Measurements from ENCODE around the gene LIMD2.

Gene LIMD2

GRCh38 chr17:63693411-63694113 lies 6.4 kb downstream of the LIMD2 start:
- no peak overlapping the region for H3K4me3 ChIP-seq (ENCODE audit: control insufficient read depth, low read depth, low read length)

GRCh38 chr17:63692195-63692816 lies 7.6 kb downstream of the LIMD2 start:
- DNase-seq (ENCODE audit: low read depth): no peak
- TF ChIP-seq CTCF (conservative IDR thresholded peaks at IDR 0.05; ENCODE audit: control insufficient read depth, insufficient read depth, low read depth, low read length): no peak

More at GRCh38 chr17:63693411-63694113, 6.4 kb downstream of the LIMD2 start:
- TF ChIP-seq CTCF (conservative IDR thresholded peaks at IDR 0.05; ENCODE audit: control insufficient read depth, insufficient read depth, low read depth, low read length): no peak
- DNase-seq (ENCODE audit: low read depth): no peak

GRCh38 chr17:63689479-63689878 lies 10.4 kb downstream of the LIMD2 start:
- TF ChIP-seq CTCF (conservative IDR thresholded peaks at IDR 0.05; ENCODE audit: control insufficient read depth, insufficient read depth, low read depth, low read length): no peak
- no peak for DNase-seq (ENCODE audit: low read depth)
- H3K4me3 ChIP-seq (ENCODE audit: control insufficient read depth, low read depth, low read length): no peak overlapping the region

More at GRCh38 chr17:63692195-63692816, 7.6 kb downstream of the LIMD2 start:
- H3K4me3 ChIP-seq (ENCODE audit: control insufficient read depth, low read depth, low read length): no peak overlapping the region

GRCh38 chr17:63688396-63689020 lies 11.4 kb downstream of the LIMD2 start:
- no peak for TF ChIP-seq CTCF (conservative IDR thresholded peaks at IDR 0.05; ENCODE audit: control insufficient read depth, insufficient read depth, low read depth, low read length)
- DNase-seq (ENCODE audit: low read depth): no peak
- H3K4me3 ChIP-seq (ENCODE audit: control insufficient read depth, low read depth, low read length): no peak overlapping the region

GRCh38 chr17:63686138-63686685 lies 13.7 kb downstream of the LIMD2 start:
- no peak for TF ChIP-seq CTCF (conservative IDR thresholded peaks at IDR 0.05; ENCODE audit: control insufficient read depth, insufficient read depth, low read depth, low read length)
- H3K4me3 ChIP-seq (ENCODE audit: control insufficient read depth, low read depth, low read length): no peak overlapping the region
- no peak for DNase-seq (ENCODE audit: low read depth)

- no peak for DNase-seq (ENCODE audit: low read depth)
- no peak overlapping the region for H3K4me3 ChIP-seq (ENCODE audit: control insufficient read depth, low read depth, low read length)
- TF ChIP-seq CTCF (conservative IDR thresholded peaks at IDR 0.05; ENCODE audit: control insufficient read depth, insufficient read depth, low read depth, low read length): no peak
Measured at GRCh38 chr17:63685578-63685977, 14.3 kb downstream of the LIMD2 start.
